ENCODE results near the gene KATNIP.
A peak's percentile ranks its signal among the peaks of the same experiment; 100 is the strongest.
"Not testable (repeated sequence)": the region's sequence is repeated elsewhere in the genome, so short reads cannot be mapped to it uniquely, and the experiment has no call there.

KATNIP gene

GRCh38 chr16:27539120-27539519 is 10.8 kb upstream of the KATNIP start:
- DNase-seq = peak; percentile 54

DNA sequence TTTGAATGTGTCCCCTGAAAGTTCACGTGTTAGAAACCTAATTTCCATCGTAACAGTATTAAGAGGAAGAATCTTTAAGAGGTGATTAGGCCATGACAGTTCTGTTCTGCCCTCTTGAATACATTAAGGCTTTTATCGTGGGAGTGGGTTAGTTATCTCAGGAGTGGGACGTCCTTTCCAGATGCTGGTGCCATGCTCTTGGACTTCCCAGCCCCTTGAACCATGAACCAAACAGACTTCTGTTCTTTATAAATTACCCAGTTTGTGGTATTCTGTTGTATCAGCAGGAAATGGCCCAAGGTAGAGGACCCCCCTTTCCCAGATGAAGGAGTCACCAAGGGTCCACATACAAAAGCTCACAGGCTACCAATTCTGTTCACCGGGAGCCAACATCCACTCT is 10.3 kb upstream of the KATNIP start:
- DNase-seq = no peak

DNA sequence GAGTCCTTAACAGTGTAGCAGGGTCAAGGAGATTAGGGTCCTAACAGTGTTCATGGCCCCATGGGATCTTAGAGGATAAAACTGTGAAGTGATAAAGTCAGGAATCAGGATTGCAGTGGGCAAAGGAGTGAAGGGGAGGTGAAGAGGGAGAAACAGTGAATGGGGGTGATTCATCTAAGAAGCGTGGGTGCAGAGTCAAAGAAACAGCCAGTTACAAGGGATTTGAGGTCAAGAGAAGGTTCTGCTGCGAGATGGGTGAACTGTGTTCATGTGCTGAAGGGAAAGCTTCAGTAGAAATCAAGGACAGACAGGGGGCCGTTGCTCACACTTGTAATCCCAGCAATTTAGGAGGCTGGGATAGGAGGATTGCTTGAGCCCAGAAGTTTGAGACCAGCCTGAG is 6.1 kb upstream of the KATNIP start:
- no peak for DNase-seq

GRCh38 chr16:27544671-27545070 is 5.3 kb upstream of the KATNIP start:
- DNase-seq = no peak

GRCh38 chr16:27547134-27547533 is 2.8 kb upstream of the KATNIP start:
- peak; percentile 47 for DNase-seq

GRCh38 chr16:27547851-27548250 is 2.1 kb upstream of the KATNIP start:
- no peak for DNase-seq

DNA sequence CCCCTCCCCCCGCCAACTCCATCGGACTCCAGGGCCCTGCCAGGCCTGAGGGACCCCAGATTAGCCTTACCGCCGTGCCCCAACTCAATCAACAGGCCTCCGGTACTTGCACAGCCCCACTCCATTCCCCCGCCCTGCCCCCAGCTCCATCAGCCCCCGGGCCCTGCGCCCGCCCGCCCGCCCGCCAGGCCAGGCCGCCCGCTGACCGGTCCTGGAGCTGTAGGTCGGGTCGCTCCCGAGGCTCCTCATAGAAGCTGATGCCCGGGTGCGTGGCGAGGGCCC is 539 bp upstream of the KATNIP start:
- no peak for DNase-seq

- no peak for DNase-seq
Measured at GRCh38 chr16:27550582-27550920, 607 bp downstream of the KATNIP start.

DNA sequence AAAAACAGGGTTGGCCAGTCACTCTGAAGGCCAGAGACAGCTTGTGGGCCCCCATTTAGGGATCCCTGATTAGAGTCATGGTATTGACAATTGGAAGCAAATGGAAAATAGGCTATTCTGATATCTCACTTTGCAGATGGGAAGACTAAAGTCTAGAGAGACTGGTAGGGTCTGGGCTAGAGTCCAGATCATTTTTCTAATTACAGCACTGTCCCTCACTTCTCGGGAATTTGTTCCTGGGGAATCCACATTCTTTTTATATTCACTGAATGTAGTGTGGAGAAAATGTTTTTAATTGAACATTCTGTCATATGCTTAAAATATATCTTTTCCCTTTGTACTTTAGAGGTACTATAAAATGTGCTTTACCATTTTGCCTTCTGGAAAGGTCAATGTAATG is 1.1 kb downstream of the KATNIP start:
- DNase-seq = no peak

DNA sequence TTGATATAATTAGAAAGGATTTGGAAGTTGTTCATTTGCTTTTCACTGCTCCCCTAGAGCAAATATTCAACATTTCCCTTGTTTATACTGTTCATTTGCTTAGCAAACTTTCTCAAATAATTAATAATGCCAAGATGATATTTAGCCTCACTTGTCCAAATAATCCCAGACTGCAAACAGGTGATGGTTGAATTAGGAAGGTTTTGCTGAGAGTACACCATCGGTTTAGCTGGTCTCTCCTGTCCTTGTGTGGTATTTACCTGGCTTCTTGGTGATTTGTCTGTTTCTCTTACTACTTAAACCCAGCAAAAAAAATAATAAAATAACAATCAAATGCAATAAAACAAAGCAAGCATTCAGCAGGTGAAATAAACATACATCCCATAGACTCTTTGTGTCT is 6.5 kb downstream of the KATNIP start:
- no peak for DNase-seq

DNA sequence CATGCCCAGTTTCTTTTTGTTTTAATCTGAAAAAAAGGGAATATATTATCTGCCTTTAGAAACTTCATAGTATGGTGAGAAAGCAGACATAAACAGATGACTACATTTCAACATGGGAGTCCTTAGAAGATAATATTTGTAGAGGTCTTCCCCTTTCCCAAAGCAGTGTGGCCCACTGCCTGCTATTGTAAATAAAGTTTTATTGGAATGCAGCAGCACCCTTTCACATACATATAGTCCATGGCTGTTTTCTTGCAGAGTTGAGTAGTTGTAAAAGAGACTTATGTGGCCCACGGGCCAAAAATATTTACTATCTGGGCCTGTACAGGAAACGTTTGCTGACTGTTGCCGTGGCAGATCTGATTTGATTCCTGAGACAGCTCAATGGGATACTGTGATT is 8.5 kb downstream of the KATNIP start:
- DNase-seq = no peak

DNA sequence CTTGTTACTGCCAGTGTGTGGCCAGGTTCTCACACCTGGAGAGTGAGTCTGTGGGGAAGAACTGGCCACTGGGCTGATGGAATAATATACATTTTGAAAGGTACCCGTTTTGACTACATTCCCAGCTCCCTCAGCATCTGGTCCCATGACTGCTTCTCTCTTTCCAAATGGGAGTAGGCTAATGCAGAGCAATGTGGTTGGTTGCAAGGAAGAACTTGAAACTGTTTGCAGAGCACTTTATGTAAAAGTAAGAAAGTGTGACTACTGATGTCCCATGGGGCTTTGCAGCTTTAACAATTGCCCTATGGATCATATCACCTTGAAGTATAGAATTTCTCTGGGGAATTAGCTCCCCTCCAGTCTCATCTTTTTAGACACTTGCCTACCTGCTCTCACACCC is 9.0 kb downstream of the KATNIP start:
- no peak for DNase-seq

DNA sequence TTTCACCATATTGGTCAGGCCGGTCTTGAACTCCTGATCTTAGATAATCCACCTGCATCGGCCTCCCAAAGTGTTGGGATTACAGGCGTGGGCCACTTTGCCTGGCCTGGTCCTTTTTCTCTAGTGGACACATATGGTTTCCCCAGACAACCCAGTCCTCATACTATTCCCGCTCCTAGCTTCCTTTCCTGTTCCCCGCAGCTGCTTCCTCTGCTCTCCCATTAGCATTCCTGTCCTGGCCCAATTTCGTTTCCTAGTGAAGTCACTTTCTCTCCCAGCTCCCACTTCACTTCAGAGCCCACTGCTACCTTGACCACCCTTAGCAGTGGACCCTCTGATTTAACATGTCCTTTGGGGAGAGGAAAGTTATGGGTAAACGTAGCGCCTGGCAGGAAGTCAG is 11.3 kb downstream of the KATNIP start:
- DNase-seq = no peak

- DNase-seq = no peak
Measured at GRCh38 chr16:27564224-27564623, 14.3 kb downstream of the KATNIP start.

GRCh38 chr16:27566417-27566816 is 16.5 kb downstream of the KATNIP start:
- no peak for DNase-seq

GRCh38 chr16:27568077-27568476 is 18.1 kb downstream of the KATNIP start:
- no peak for DNase-seq

- not testable (repeated sequence) for DNase-seq
Measured at GRCh38 chr16:27570986-27571385, 21.0 kb downstream of the KATNIP start.

- DNase-seq = no peak
Measured at GRCh38 chr16:27571433-27572326, 21.7 kb downstream of the KATNIP start.

DNA sequence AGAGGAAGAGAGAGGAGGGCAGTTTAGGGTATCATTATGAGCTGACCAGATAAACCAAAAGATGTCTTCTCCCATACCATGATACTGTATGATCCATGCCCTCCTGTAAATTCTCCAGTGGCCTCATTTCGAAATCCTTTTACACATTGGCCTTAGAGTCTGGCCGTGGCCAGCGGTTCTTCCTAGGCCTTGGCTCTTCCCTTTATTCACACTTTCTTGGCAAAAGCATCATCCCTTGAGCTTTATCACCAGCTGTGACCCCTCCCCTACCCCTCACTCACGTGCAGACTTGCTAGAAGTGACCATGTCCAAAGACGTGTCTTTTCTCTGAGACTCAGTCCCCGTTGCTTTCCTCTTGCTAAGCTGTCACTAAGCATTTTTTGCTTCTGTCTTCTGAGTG is 22.8 kb downstream of the KATNIP start:
- DNase-seq = no peak

GRCh38 chr16:27576729-27577128 is 26.8 kb downstream of the KATNIP start:
- no peak for DNase-seq

- DNase-seq = no peak
Measured at GRCh38 chr16:27579087-27579980, 29.4 kb downstream of the KATNIP start.

- no peak for DNase-seq
Measured at GRCh38 chr16:27582883-27583282, 32.9 kb downstream of the KATNIP start.

GRCh38 chr16:27583634-27584033 is 33.7 kb downstream of the KATNIP start:
- DNase-seq = no peak

GRCh38 chr16:27585200-27585599 is 35.3 kb downstream of the KATNIP start:
- no peak for DNase-seq

Data from activated CD4-positive, alpha-beta T cell treated with anti-CD3 and anti-CD28 coated beads, Interleukin-10, Interleukin-2, amounts not matched to agents 100 ng/mL and 50 ng/mL, durations not matched to agents 16 hours and 8 hours (primary cell).